HUES48 (cell line): ENCODE results near the gene SMOC2.

ENCODE experiments used
- H3K27ac ChIP-seq: one replicate; pipeline ENCODE4 v1.7.0; 2013; ENCODE audit warnings: low read depth, low read length, inconsistent platforms
- H3K27me3 ChIP-seq: 2 replicates; pipeline ENCODE4 v1.6.1; 2013; ENCODE audit warnings: mild to moderate bottlenecking, low read length; ENCODE audit not compliant: control insufficient read depth, insufficient read depth
- H3K36me3 ChIP-seq: 2 replicates; pipeline ENCODE4 v1.6.1; 2013; ENCODE audit warnings: low read length; ENCODE audit not compliant: control insufficient read depth, insufficient read depth
- H3K4me1 ChIP-seq: 2 replicates; pipeline ENCODE4 v1.6.1; 2013; ENCODE audit warnings: mild to moderate bottlenecking, low read length; ENCODE audit not compliant: control insufficient read depth, insufficient read depth
- H3K4me3 ChIP-seq: 2 replicates; pipeline ENCODE4 v1.5.1; 2013; ENCODE audit warnings: mild to moderate bottlenecking, low read depth, low read length
- H3K9ac ChIP-seq: 2 replicates; pipeline ENCODE4 v1.6.1; 2013; ENCODE audit warnings: mild to moderate bottlenecking, low read depth, low read length, moderate library complexity
- H3K9me3 ChIP-seq: 2 replicates; pipeline ENCODE4 v1.6.1; 2013; ENCODE audit warnings: low read length; ENCODE audit not compliant: control insufficient read depth, insufficient read depth

SMOC2 gene

DNA sequence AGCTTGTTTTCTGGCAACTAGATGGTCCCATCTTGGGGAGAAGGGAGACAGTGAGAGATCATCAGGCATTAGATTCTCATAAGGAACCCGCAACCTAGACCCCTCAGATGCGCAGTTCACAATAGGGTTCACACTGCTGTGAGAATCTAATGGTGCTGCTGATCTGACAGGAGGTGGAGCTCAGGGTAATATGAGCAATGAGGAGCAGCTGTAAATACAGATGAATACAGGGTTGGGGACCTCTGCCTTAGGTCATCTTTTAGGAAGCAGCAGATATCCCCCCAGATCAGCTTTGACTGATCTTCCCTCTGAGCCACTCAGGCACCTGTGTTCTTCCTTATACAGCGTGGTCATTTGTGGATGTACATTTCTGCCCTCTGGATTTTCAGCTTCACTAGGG, 63.4 kb downstream of the SMOC2 start:
- H3K4me1 ChIP-seq: no peaks in the 10 kb centered on the region
- no peaks in the 10 kb centered on the region for H3K27me3 ChIP-seq
- no peak overlapping the region for H3K27ac ChIP-seq
- H3K9me3 ChIP-seq: no peaks in the 10 kb centered on the region
- no peaks in the 10 kb centered on the region for H3K36me3 ChIP-seq
- H3K9ac ChIP-seq: no peak overlapping the region
- H3K4me3 ChIP-seq: no peak overlapping the region

DNA sequence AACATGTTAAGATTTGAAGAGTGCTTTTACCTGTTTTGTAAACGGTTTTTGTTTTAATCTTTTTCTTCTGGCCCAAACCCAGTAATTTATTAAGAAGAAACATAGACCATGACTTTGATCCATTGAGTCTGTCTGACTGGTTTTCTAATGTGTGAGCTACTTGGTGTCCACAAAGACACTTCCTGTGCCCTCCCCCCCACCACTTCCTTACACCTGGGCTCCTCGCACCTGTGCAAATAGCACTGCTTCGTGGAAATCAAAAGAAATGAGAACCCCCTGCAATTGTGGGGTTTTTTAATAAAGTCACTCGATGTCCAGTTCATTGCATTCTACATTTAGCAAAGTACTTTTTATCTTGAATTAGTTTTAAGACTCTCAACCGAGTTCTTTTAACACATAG, 65.5 kb downstream of the SMOC2 start:
- H3K4me1 ChIP-seq: no peaks in the 10 kb centered on the region
- H3K4me3 ChIP-seq: no peak overlapping the region
- no peaks in the 10 kb centered on the region for H3K27me3 ChIP-seq
- H3K9me3 ChIP-seq: no peaks in the 10 kb centered on the region
- no peak overlapping the region for H3K9ac ChIP-seq
- H3K36me3 ChIP-seq: no peaks in the 10 kb centered on the region
- H3K27ac ChIP-seq: no peak overlapping the region

GRCh38 chr6:168507297-168507696, 66.3 kb downstream of the SMOC2 start:
- Histone ChIP-seq H3K36me3 (no peaks in the 10 kb centered on the region), H3K27ac (no peak overlapping the region), H3K4me3 (no peak overlapping the region), H3K9me3 (no peaks in the 10 kb centered on the region), H3K9ac (no peak overlapping the region), H3K4me1 (no peaks in the 10 kb centered on the region), H3K27me3 (no peaks in the 10 kb centered on the region)

DNA sequence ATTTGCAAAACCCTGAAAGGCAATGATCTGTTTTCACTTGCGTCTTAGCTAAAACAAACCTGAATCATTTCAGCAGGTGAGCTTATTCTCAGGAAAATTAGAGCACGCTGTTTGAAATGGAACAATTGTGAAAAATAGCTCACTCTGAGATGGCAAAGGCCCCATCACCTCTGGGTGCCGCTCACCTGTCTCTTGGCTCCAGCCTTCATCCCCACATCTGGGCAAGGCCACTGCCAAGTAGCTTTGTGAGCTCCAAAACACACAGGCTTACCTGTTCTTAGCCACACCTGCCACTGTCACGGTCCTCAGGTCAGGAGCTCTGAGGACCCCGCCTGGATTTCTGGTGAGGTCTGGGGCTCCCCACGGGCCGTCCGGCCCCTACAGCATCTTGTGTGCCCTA, 66.7 kb downstream of the SMOC2 start:
- Histone ChIP-seq H3K36me3 (no peaks in the 10 kb centered on the region), H3K9ac (no peak overlapping the region), H3K9me3 (no peaks in the 10 kb centered on the region), H3K27ac (no peak overlapping the region), H3K4me1 (no peaks in the 10 kb centered on the region), H3K27me3 (no peaks in the 10 kb centered on the region), H3K4me3 (no peak overlapping the region)

- Histone ChIP-seq H3K36me3 (no peaks in the 10 kb centered on the region), H3K9ac (no peak overlapping the region), H3K4me1 (no peaks in the 10 kb centered on the region), H3K27me3 (no peaks in the 10 kb centered on the region), H3K27ac (no peak overlapping the region), H3K4me3 (no peak overlapping the region), H3K9me3 (no peaks in the 10 kb centered on the region)
These were observed 67.9 kb downstream of the SMOC2 start for GRCh38 chr6:168508903-168509302.

- H3K4me1 ChIP-seq: no peaks in the 10 kb centered on the region
- H3K36me3 ChIP-seq: no peaks in the 10 kb centered on the region
- no peaks in the 10 kb centered on the region for H3K9me3 ChIP-seq
- H3K27me3 ChIP-seq: no peaks in the 10 kb centered on the region
- no peak overlapping the region for H3K4me3 ChIP-seq
- H3K9ac ChIP-seq: no peak overlapping the region
- H3K27ac ChIP-seq: no peak overlapping the region
These were observed 72.8 kb downstream of the SMOC2 start for GRCh38 chr6:168513766-168514165.

DNA sequence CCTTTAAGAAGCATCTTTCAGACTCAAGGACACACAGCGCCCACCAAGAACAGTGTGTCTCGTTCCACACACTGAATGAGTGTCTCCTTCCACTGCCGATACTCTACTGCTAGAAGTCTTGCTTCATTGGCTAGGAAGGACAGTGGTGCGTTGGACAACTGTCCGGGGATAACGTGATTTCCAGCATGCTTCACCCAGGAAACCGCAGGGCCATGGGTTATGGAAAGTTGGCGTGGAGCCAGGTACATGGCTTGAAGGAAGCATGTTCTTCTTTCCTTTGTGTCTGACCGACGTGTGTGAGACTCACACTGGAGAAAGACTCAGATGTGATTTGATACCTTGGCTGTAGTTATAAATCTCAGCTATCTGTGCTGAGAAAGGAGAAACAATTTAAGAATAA, 73.2 kb downstream of the SMOC2 start:
- Histone ChIP-seq H3K9me3 (no peaks in the 10 kb centered on the region), H3K27ac (no peak overlapping the region), H3K27me3 (no peaks in the 10 kb centered on the region), H3K4me3 (no peak overlapping the region), H3K9ac (no peak overlapping the region), H3K36me3 (no peaks in the 10 kb centered on the region), H3K4me1 (no peaks in the 10 kb centered on the region)

- no peaks in the 10 kb centered on the region for H3K9me3 ChIP-seq
These were observed 74.4 kb downstream of the SMOC2 start for GRCh38 chr6:168515376-168515775.

DNA sequence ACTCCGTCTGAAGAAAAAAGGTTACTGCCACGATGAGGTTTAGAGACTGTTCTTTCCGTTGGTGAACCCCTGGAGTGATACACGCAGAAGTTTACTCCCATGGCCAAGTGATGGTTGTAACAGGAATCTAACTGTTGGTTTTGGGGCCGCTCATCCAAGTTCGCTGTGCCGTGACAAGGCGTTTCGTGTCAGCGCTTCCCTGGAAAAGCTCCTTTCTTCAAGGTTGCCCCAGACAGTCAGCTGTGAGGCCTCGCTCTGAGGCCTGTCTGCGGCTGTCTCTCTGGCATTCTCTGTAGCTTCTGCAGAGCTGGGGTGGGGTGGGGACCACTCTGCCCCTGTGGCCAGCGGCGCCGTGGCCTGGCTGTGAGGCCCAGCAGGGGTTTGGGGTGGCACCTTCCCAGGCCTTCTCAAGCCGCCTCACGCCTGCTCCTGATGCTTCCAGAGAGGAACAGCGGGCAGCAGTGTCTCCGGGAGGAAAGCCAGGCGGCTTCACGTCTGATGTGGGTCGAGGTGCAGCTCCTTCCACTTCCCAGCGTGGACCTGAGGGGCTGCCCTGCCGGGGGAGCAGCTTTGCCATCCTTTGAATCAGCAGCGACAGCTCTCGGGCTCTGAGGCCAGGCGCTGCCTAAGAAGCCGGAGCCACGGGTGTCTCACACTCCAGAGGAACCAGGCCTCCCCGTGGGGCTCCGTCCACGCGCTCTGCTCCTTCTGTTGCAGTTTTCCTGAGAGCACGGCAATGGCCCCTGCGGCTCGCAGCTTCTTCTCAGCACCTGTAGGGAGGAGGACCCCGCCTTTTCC, 76.2 kb downstream of the SMOC2 start:
- no peaks in the 10 kb centered on the region for H3K4me1 ChIP-seq
- no peaks in the 10 kb centered on the region for H3K9me3 ChIP-seq
- no peak overlapping the region for H3K27ac ChIP-seq
- no peak overlapping the region for H3K9ac ChIP-seq
- no peak overlapping the region for H3K4me3 ChIP-seq
- H3K27me3 ChIP-seq: no peaks in the 10 kb centered on the region
- H3K36me3 ChIP-seq: no peaks in the 10 kb centered on the region

More at GRCh38 chr6:168515376-168515775, 74.4 kb downstream of the SMOC2 start:
- H3K27ac ChIP-seq: no peak overlapping the region
- no peaks in the 10 kb centered on the region for H3K36me3 ChIP-seq
- H3K4me1 ChIP-seq: no peaks in the 10 kb centered on the region
- no peak overlapping the region for H3K9ac ChIP-seq
- no peaks in the 10 kb centered on the region for H3K27me3 ChIP-seq
- no peak overlapping the region for H3K4me3 ChIP-seq

- Histone ChIP-seq H3K9ac (no peak overlapping the region), H3K9me3 (no peaks in the 10 kb centered on the region), H3K27ac (no peak overlapping the region), H3K4me3 (no peak overlapping the region), H3K27me3 (no peaks in the 10 kb centered on the region), H3K36me3 (no peaks in the 10 kb centered on the region), H3K4me1 (no peaks in the 10 kb centered on the region)
These were observed 76.9 kb downstream of the SMOC2 start for GRCh38 chr6:168517742-168518347.

DNA sequence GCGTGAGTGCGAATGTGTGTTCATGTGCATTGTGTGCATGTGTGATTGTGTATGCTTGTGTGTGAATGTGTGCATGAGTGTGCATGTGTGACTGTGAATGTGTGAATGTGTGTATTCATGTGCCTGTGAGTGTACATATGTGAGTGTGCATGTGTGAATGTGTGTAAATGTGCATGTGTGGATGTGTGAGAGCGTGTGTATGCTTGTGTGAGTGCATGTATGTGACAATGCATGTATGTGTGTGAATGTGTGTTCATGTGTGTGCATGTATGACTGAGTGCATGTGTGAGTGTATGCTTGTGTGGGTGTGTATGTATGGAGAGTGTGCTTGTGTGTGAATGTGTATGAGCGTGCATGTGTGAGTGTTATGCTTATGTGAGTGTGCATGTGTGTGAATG, 77.4 kb downstream of the SMOC2 start:
- Histone ChIP-seq H3K36me3 (no peaks in the 10 kb centered on the region), H3K27ac (no peak overlapping the region), H3K9me3 (no peaks in the 10 kb centered on the region), H3K27me3 (no peaks in the 10 kb centered on the region), H3K9ac (no peak overlapping the region), H3K4me3 (no peak overlapping the region), H3K4me1 (no peaks in the 10 kb centered on the region)
